ENCODE data around the gene DNAAF5.

The DNAAF5 gene

GRCh38 chr7:721619-722248 lies 4.8 kb upstream of the DNAAF5 start:
- Histone ChIP-seq H3K27me3 (ENCODE audit: control insufficient read depth, insufficient read depth, low read length) (no peaks in the 10 kb centered on the region), H3K9ac (ENCODE audit: low read length) (no peak overlapping the region), H3K9me3 (ENCODE audit: control insufficient read depth, insufficient read depth, low read depth, low read length) (peaks cover 45% of the 10 kb centered on the region)

GRCh38 chr7:723541-723940 lies 3.0 kb upstream of the DNAAF5 start:
- Histone ChIP-seq H3K9ac (ENCODE audit: low read length) (no peak overlapping the region), H3K4me1 (ENCODE audit: control insufficient read depth, insufficient read depth, low read length) (peaks cover 8% of the 10 kb centered on the region), H3K27me3 (ENCODE audit: control insufficient read depth, insufficient read depth, low read length) (no peaks in the 10 kb centered on the region), H3K9me3 (ENCODE audit: control insufficient read depth, insufficient read depth, low read depth, low read length) (peaks cover 45% of the 10 kb centered on the region), H3K36me3 (ENCODE audit: control insufficient read depth, insufficient read depth, low read length) (peaks cover 27% of the 10 kb centered on the region), H3K27ac (ENCODE audit: low read depth, low read length) (no peak overlapping the region), H3K4me3 (ENCODE audit: low read depth, low read length) (no peak overlapping the region)

More at GRCh38 chr7:721619-722248, 4.8 kb upstream of the DNAAF5 start:
- Histone ChIP-seq H3K4me1 (ENCODE audit: control insufficient read depth, insufficient read depth, low read length) (no peaks in the 10 kb centered on the region), H3K36me3 (ENCODE audit: control insufficient read depth, insufficient read depth, low read length) (peaks cover 25% of the 10 kb centered on the region), H3K27ac (ENCODE audit: low read depth, low read length) (no peak overlapping the region), H3K4me3 (ENCODE audit: low read depth, low read length) (no peak overlapping the region)

GRCh38 chr7:724298-724697 lies 2.2 kb upstream of the DNAAF5 start:
- Histone ChIP-seq H3K4me1 (ENCODE audit: control insufficient read depth, insufficient read depth, low read length) (peaks cover 8% of the 10 kb centered on the region), H3K9me3 (ENCODE audit: control insufficient read depth, insufficient read depth, low read depth, low read length) (peaks cover 45% of the 10 kb centered on the region), H3K36me3 (ENCODE audit: control insufficient read depth, insufficient read depth, low read length) (peaks cover 30% of the 10 kb centered on the region), H3K27me3 (ENCODE audit: control insufficient read depth, insufficient read depth, low read length) (no peaks in the 10 kb centered on the region), H3K27ac (ENCODE audit: low read depth, low read length) (no peak overlapping the region), H3K4me3 (ENCODE audit: low read depth, low read length) (no peak overlapping the region), H3K9ac (ENCODE audit: low read length) (no peak overlapping the region)

- H3K4me1 ChIP-seq (ENCODE audit: control insufficient read depth, insufficient read depth, low read length): peaks cover 8% of the 10 kb centered on the region
- H3K27ac ChIP-seq (ENCODE audit: low read depth, low read length): no peak overlapping the region
- peaks cover 41% of the 10 kb centered on the region for H3K36me3 ChIP-seq (ENCODE audit: control insufficient read depth, insufficient read depth, low read length)
- H3K9me3 ChIP-seq (ENCODE audit: control insufficient read depth, insufficient read depth, low read depth, low read length): peaks cover 42% of the 10 kb centered on the region
- H3K27me3 ChIP-seq (ENCODE audit: control insufficient read depth, insufficient read depth, low read length): no peaks in the 10 kb centered on the region
- H3K4me3 ChIP-seq (ENCODE audit: low read depth, low read length): peak overlapping the region; percentile 67
- H3K9ac ChIP-seq (ENCODE audit: low read length): no peak overlapping the region
Measured at GRCh38 chr7:725223-726005, 1.1 kb upstream of the DNAAF5 start.

GRCh38 chr7:726854-727103 lies 280 bp downstream of the DNAAF5 start:
- Histone ChIP-seq H3K27me3 (ENCODE audit: control insufficient read depth, insufficient read depth, low read length) (no peaks in the 10 kb centered on the region), H3K9ac (ENCODE audit: low read length) (peak overlapping the region; percentile 85), H3K36me3 (ENCODE audit: control insufficient read depth, insufficient read depth, low read length) (peaks cover 49% of the 10 kb centered on the region), H3K4me1 (ENCODE audit: control insufficient read depth, insufficient read depth, low read length) (peaks cover 9% of the 10 kb centered on the region), H3K27ac (ENCODE audit: low read depth, low read length) (no peak overlapping the region), H3K4me3 (ENCODE audit: low read depth, low read length) (peak overlapping the region; percentile 67), H3K9me3 (ENCODE audit: control insufficient read depth, insufficient read depth, low read depth, low read length) (peaks cover 31% of the 10 kb centered on the region)

GRCh38 chr7:727104-727805 lies 756 bp downstream of the DNAAF5 start, which contains the start of gene PRKAR1B:
PRKAR1B (minus strand) TSS chr7:727281; CDS start chr7:711505, 15,776 bp downstream.
- Histone ChIP-seq H3K4me3 (ENCODE audit: low read depth, low read length) (peak within 1 kb of the TSS; percentile 67), H3K9me3 (ENCODE audit: control insufficient read depth, insufficient read depth, low read depth, low read length) (peaks cover 30% of the 10 kb centered on the region), H3K27ac (ENCODE audit: low read depth, low read length) (peak within 1 kb of the TSS; percentile 74; the same call in 1 of the 2 replicates), H3K4me1 (ENCODE audit: control insufficient read depth, insufficient read depth, low read length) (peaks cover 13% of the 10 kb centered on the region), H3K9ac (ENCODE audit: low read length) (peak within 1 kb of the TSS; percentile 85), H3K36me3 (ENCODE audit: control insufficient read depth, insufficient read depth, low read length) (peaks cover 53% of the 10 kb centered on the region), H3K27me3 (ENCODE audit: control insufficient read depth, insufficient read depth, low read length) (no peaks in the 10 kb centered on the region)

- peak overlapping the region; percentile 36 for H3K9ac ChIP-seq (ENCODE audit: low read length)
- peaks cover 49% of the 10 kb centered on the region for H3K36me3 ChIP-seq (ENCODE audit: control insufficient read depth, insufficient read depth, low read length)
- H3K4me1 ChIP-seq (ENCODE audit: control insufficient read depth, insufficient read depth, low read length): peaks cover 13% of the 10 kb centered on the region
- peaks cover 26% of the 10 kb centered on the region for H3K9me3 ChIP-seq (ENCODE audit: control insufficient read depth, insufficient read depth, low read depth, low read length)
- H3K27me3 ChIP-seq (ENCODE audit: control insufficient read depth, insufficient read depth, low read length): no peaks in the 10 kb centered on the region
- H3K4me3 ChIP-seq (ENCODE audit: low read depth, low read length): peak overlapping the region; percentile 67
- H3K27ac ChIP-seq (ENCODE audit: low read depth, low read length): no peak overlapping the region
Measured at GRCh38 chr7:727806-728460, 1.4 kb downstream of the DNAAF5 start.

GRCh38 chr7:728602-729001 lies 2.1 kb downstream of the DNAAF5 start:
- H3K4me1 ChIP-seq (ENCODE audit: control insufficient read depth, insufficient read depth, low read length): peaks cover 13% of the 10 kb centered on the region
- H3K4me3 ChIP-seq (ENCODE audit: low read depth, low read length): peak overlapping the region; percentile 67
- no peak overlapping the region for H3K9ac ChIP-seq (ENCODE audit: low read length)
- H3K27me3 ChIP-seq (ENCODE audit: control insufficient read depth, insufficient read depth, low read length): no peaks in the 10 kb centered on the region
- peaks cover 19% of the 10 kb centered on the region for H3K9me3 ChIP-seq (ENCODE audit: control insufficient read depth, insufficient read depth, low read depth, low read length)
- peaks cover 43% of the 10 kb centered on the region for H3K36me3 ChIP-seq (ENCODE audit: control insufficient read depth, insufficient read depth, low read length)
- H3K27ac ChIP-seq (ENCODE audit: low read depth, low read length): no peak overlapping the region

GRCh38 chr7:729140-730000 lies 2.9 kb downstream of the DNAAF5 start:
- no peak overlapping the region for H3K9ac ChIP-seq (ENCODE audit: low read length)
- no peaks in the 10 kb centered on the region for H3K27me3 ChIP-seq (ENCODE audit: control insufficient read depth, insufficient read depth, low read length)
- H3K36me3 ChIP-seq (ENCODE audit: control insufficient read depth, insufficient read depth, low read length): peaks cover 42% of the 10 kb centered on the region
- H3K4me1 ChIP-seq (ENCODE audit: control insufficient read depth, insufficient read depth, low read length): peaks cover 13% of the 10 kb centered on the region
- no peak overlapping the region for H3K4me3 ChIP-seq (ENCODE audit: low read depth, low read length)
- H3K27ac ChIP-seq (ENCODE audit: low read depth, low read length): no peak overlapping the region
- H3K9me3 ChIP-seq (ENCODE audit: control insufficient read depth, insufficient read depth, low read depth, low read length): peaks cover 19% of the 10 kb centered on the region
